Activated T-helper 17 cell treated with anti-CD3 and anti-CD28 coated beads, Interleukin-2, amount 50 U/mL, for 72 hours (primary cell): ENCODE results near the gene DENND5B. TPM values are rescaled to one million over a fixed set of nuclear protein-coding genes. Genes with fewer than 3 reads are reported as not detected.
"Not testable (repeated sequence)": the region's sequence is repeated elsewhere in the genome, so short reads cannot be mapped to it uniquely, and the experiment has no call there.

Experiments
- ATAC-seq: fragments of 150-1000 bp; cut with Tn5 transposase; replicated peaks from 2 replicates; pipeline ENCODE4 v1.10.0; 2021; ENCODE audit warnings: mild to moderate bottlenecking, moderate library complexity
- H3K27ac Mint-ChIP-seq: one replicate; pipeline ENCODE4 v1.8.0; 2022; ENCODE audit warnings: mixed read lengths
- H3K27me3 Mint-ChIP-seq: one replicate; pipeline ENCODE4 v1.8.0; 2022; ENCODE audit warnings: mixed read lengths
- H3K36me3 Mint-ChIP-seq: one replicate; pipeline ENCODE4 v1.8.0; 2022; ENCODE audit warnings: low read depth, mild to moderate bottlenecking, mixed read lengths
- H3K4me1 Mint-ChIP-seq: one replicate; pipeline ENCODE4 v1.8.0; 2022; ENCODE audit warnings: mixed read lengths
- H3K4me3 Mint-ChIP-seq: one replicate; pipeline ENCODE4 v1.8.0; 2022; ENCODE audit warnings: mild to moderate bottlenecking, mixed read lengths
- H3K9me3 Mint-ChIP-seq: one replicate; pipeline ENCODE4 v1.8.0; 2022; ENCODE audit warnings: mixed read lengths
- total RNA-seq, 2 donors: library from RNA; stranded (reverse); gene quantifications; one replicate each; pipeline ENCODE4 v1.2.3, GENCODE V29; 2022

The DENND5B gene
- total RNA-seq, 2 donors from 2014 or later, result 0.58 TPM; not detected in 1

GRCh38 chr12:31583878-31584277 lies 7.1 kb downstream of the DENND5B start:
- no peaks in the 10 kb centered on the region for H3K36me3 Mint-ChIP-seq
- H3K27ac Mint-ChIP-seq, result no peak overlapping the region
- peaks cover 32% of the 10 kb centered on the region for H3K27me3 Mint-ChIP-seq
- no peak overlapping the region for H3K4me3 Mint-ChIP-seq
- H3K9me3 Mint-ChIP-seq, result no peaks in the 10 kb centered on the region
- H3K4me1 Mint-ChIP-seq, result no peaks in the 10 kb centered on the region
- no peak for ATAC-seq

GRCh38 chr12:31582155-31582554 lies 8.8 kb downstream of the DENND5B start:
- no peak for ATAC-seq
- Mint-ChIP-seq H3K27me3 (peaks cover 19% of the 10 kb centered on the region), H3K27ac (no peak overlapping the region), H3K4me3 (no peak overlapping the region), H3K4me1 (no peaks in the 10 kb centered on the region), H3K36me3 (no peaks in the 10 kb centered on the region), H3K9me3 (no peaks in the 10 kb centered on the region)

- no peak overlapping the region for H3K4me3 Mint-ChIP-seq
- no peak overlapping the region for H3K27ac Mint-ChIP-seq
- H3K27me3 Mint-ChIP-seq, result peaks cover 12% of the 10 kb centered on the region
- ATAC-seq, result no peak
- no peaks in the 10 kb centered on the region for H3K9me3 Mint-ChIP-seq
- H3K4me1 Mint-ChIP-seq, result no peaks in the 10 kb centered on the region
- H3K36me3 Mint-ChIP-seq, result no peaks in the 10 kb centered on the region
These were observed 12.3 kb downstream of the DENND5B start for GRCh38 chr12:31578632-31579031.

- H3K27me3 Mint-ChIP-seq, result peaks cover 18% of the 10 kb centered on the region
- no peaks in the 10 kb centered on the region for H3K36me3 Mint-ChIP-seq
- no peaks in the 10 kb centered on the region for H3K9me3 Mint-ChIP-seq
- ATAC-seq, result no peak
- H3K4me3 Mint-ChIP-seq, result no peak overlapping the region
- no peak overlapping the region for H3K27ac Mint-ChIP-seq
- H3K4me1 Mint-ChIP-seq, result no peaks in the 10 kb centered on the region
These were observed 15.9 kb downstream of the DENND5B start for GRCh38 chr12:31574803-31575575.

GRCh38 chr12:31574367-31574766 lies 16.6 kb downstream of the DENND5B start:
- not testable (repeated sequence) for H3K36me3 Mint-ChIP-seq

GRCh38 chr12:31572900-31573600 lies 17.9 kb downstream of the DENND5B start:
- Mint-ChIP-seq H3K27ac (no peak overlapping the region), H3K4me3 (no peak overlapping the region), H3K9me3 (no peaks in the 10 kb centered on the region), H3K36me3 (no peaks in the 10 kb centered on the region), H3K4me1 (no peaks in the 10 kb centered on the region), H3K27me3 (peaks cover 18% of the 10 kb centered on the region)
- no peak for ATAC-seq

More at GRCh38 chr12:31574367-31574766, 16.6 kb downstream of the DENND5B start:
- H3K27ac Mint-ChIP-seq, H3K4me1 Mint-ChIP-seq, ATAC-seq, H3K4me3 Mint-ChIP-seq, H3K9me3 Mint-ChIP-seq: not testable (repeated sequence)
- H3K27me3 Mint-ChIP-seq, result peaks cover 18% of the 10 kb centered on the region

- H3K4me1 Mint-ChIP-seq, result no peaks in the 10 kb centered on the region
- H3K27me3 Mint-ChIP-seq, result peaks cover 19% of the 10 kb centered on the region
- no peaks in the 10 kb centered on the region for H3K36me3 Mint-ChIP-seq
- no peak for ATAC-seq
- H3K4me3 Mint-ChIP-seq, result no peak overlapping the region
- H3K9me3 Mint-ChIP-seq, result no peaks in the 10 kb centered on the region
- H3K27ac Mint-ChIP-seq, result no peak overlapping the region
These were observed 20.1 kb downstream of the DENND5B start for GRCh38 chr12:31570880-31571279.

GRCh38 chr12:31569517-31569916 lies 21.4 kb downstream of the DENND5B start:
- not testable (repeated sequence) for H3K4me3 Mint-ChIP-seq, H3K4me1 Mint-ChIP-seq, H3K27ac Mint-ChIP-seq, H3K9me3 Mint-ChIP-seq, ATAC-seq, H3K36me3 Mint-ChIP-seq
- peaks cover 16% of the 10 kb centered on the region for H3K27me3 Mint-ChIP-seq

GRCh38 chr12:31568498-31568897 lies 22.4 kb downstream of the DENND5B start:
- H3K9me3 Mint-ChIP-seq, result no peaks in the 10 kb centered on the region
- ATAC-seq, result no peak

GRCh38 chr12:31567029-31567428 lies 23.9 kb downstream of the DENND5B start:
- H3K36me3 Mint-ChIP-seq, result no peaks in the 10 kb centered on the region
- H3K9me3 Mint-ChIP-seq, result no peaks in the 10 kb centered on the region
- H3K27ac Mint-ChIP-seq, result no peak overlapping the region
- ATAC-seq, result no peak
- no peaks in the 10 kb centered on the region for H3K4me1 Mint-ChIP-seq
- no peak overlapping the region for H3K4me3 Mint-ChIP-seq
- H3K27me3 Mint-ChIP-seq, result peaks cover 10% of the 10 kb centered on the region

More at GRCh38 chr12:31568498-31568897, 22.4 kb downstream of the DENND5B start:
- no peak overlapping the region for H3K4me3 Mint-ChIP-seq
- no peaks in the 10 kb centered on the region for H3K4me1 Mint-ChIP-seq
- H3K27me3 Mint-ChIP-seq, result peaks cover 16% of the 10 kb centered on the region
- H3K36me3 Mint-ChIP-seq, result no peaks in the 10 kb centered on the region
- no peak overlapping the region for H3K27ac Mint-ChIP-seq

- H3K36me3 Mint-ChIP-seq, result no peaks in the 10 kb centered on the region
- no peaks in the 10 kb centered on the region for H3K4me1 Mint-ChIP-seq
- ATAC-seq, result no peak
- peaks cover 10% of the 10 kb centered on the region for H3K27me3 Mint-ChIP-seq
- no peaks in the 10 kb centered on the region for H3K9me3 Mint-ChIP-seq
- no peak overlapping the region for H3K4me3 Mint-ChIP-seq
- no peak overlapping the region for H3K27ac Mint-ChIP-seq
These were observed 24.4 kb downstream of the DENND5B start for GRCh38 chr12:31566547-31566946.

GRCh38 chr12:31562594-31563328 lies 28.2 kb downstream of the DENND5B start:
- no peak for ATAC-seq
- Mint-ChIP-seq H3K27me3 (peaks cover 22% of the 10 kb centered on the region), H3K4me1 (no peaks in the 10 kb centered on the region), H3K36me3 (no peaks in the 10 kb centered on the region), H3K4me3 (no peak overlapping the region), H3K27ac (no peak overlapping the region), H3K9me3 (no peaks in the 10 kb centered on the region)

- Mint-ChIP-seq H3K4me3 (no peak overlapping the region), H3K4me1 (no peaks in the 10 kb centered on the region), H3K27me3 (peaks cover 21% of the 10 kb centered on the region), H3K36me3 (no peaks in the 10 kb centered on the region), H3K9me3 (no peaks in the 10 kb centered on the region), H3K27ac (no peak overlapping the region)
- no peak for ATAC-seq
These were observed 30.4 kb downstream of the DENND5B start for GRCh38 chr12:31560516-31560915.

GRCh38 chr12:31558521-31558920 lies 32.4 kb downstream of the DENND5B start:
- Mint-ChIP-seq H3K27me3 (peaks cover 24% of the 10 kb centered on the region), H3K27ac (no peak overlapping the region), H3K36me3 (no peaks in the 10 kb centered on the region)

More at GRCh38 chr12:31558521-31558920, 32.4 kb downstream of the DENND5B start:
- H3K4me3 Mint-ChIP-seq, result no peak overlapping the region
- no peaks in the 10 kb centered on the region for H3K9me3 Mint-ChIP-seq
- no peaks in the 10 kb centered on the region for H3K4me1 Mint-ChIP-seq
- ATAC-seq, result no peak
